HCT116 (cell line): ENCODE measurements around the gene IL10RB. TPM values are rescaled to one million over a fixed set of nuclear protein-coding genes. Genes with fewer than 3 reads are reported as not detected.
A peak's percentile ranks its signal among the peaks of the same experiment; 100 is the strongest.

ENCODE experiments used
- ATAC-seq: fragments of 200-7000 bp; cut with Tn5 transposase; 2 replicates; pipeline ENCODE4 v1.9.1; 2020; ENCODE audit warnings: mild to moderate bottlenecking, moderate library complexity
- BruUV-seq: library from RNA; stranded (reverse); fragments of 400-500 nt; replicated peaks from 2 replicates; lab custom pipeline; 2021; lab: Mats Ljungman, UMichigan
- CTCF ChIA-PET: fragments of 300-600 bp; sonication (Branson Sonifier 250); formaldehyde crosslinking; loops from one replicate; lab custom pipeline; 2021; ENCODE audit warnings: antibody characterized with exemption; lab: Charles Lee
- POLR2A ChIA-PET: fragments of 300-600, 350-600 bp; sonication (Branson Sonifier 250); formaldehyde crosslinking; loops from one replicate; lab custom pipeline; 2021; ENCODE audit warnings: antibody characterized with exemption; lab: Charles Lee
- RAD21 ChIA-PET, 2 experiments: fragments of 300-600 bp; sonication (Branson Sonifier 250); formaldehyde crosslinking; loops; one replicate each; lab custom pipeline; 2023; ENCODE audit warnings: low total read pairs in 2 of 2; ENCODE audit not compliant: uncharacterized antibody in 2 of 2, unreplicated experiment in 2 of 2, low non-redundant PET in 1 of 2; lab: Charles Lee
- DNase-seq: peaks from one replicate; pipeline ENCODE4 v3.0.0-alpha.2; 2010; ENCODE audit warnings: low read depth, low spot score
- H2AFZ ChIP-seq: fragments of 200-600 bp; shearing (Covaris generic), sonication (generic); 2 replicates; pipeline ENCODE4 v1.6.1; 2017; ENCODE audit warnings: low read depth, mixed run types, mixed read lengths, antibody characterized with exemption, low read length; ENCODE audit not compliant: poor library complexity, severe bottlenecking
- H3K27ac ChIP-seq: 2 replicates; pipeline ENCODE4 v1.5.1; 2012; ENCODE audit warnings: low read depth, low read length
- H3K27me3 ChIP-seq: fragments of 200-600 bp; sonication (generic); 2 replicates; pipeline ENCODE4 v1.6.1; 2016; ENCODE audit warnings: mixed run types, low read length, mixed read lengths; ENCODE audit not compliant: insufficient read depth
- H3K36me3 ChIP-seq, 2 experiments: fragments of 200-500 bp in 1 of 2; fragments of 200-600 bp in 1 of 2; sonication (Bioruptor generic) in 1 of 2; sonication (generic) in 1 of 2; 2 replicates each; pipeline versions ENCODE4 v1.5.1 to v1.6.1; 2014 to 2016; ENCODE audit warnings: low read length in 2 of 2, inconsistent platforms in 1 of 2, mixed read lengths in 1 of 2, mixed run types in 1 of 2; ENCODE audit not compliant: insufficient read depth in 2 of 2, control insufficient read depth in 1 of 2
- H3K4me1 ChIP-seq, 2 experiments: fragments of 200-600 bp in 1 of 2; sonication (generic) in 1 of 2; 2 replicates each; pipeline versions ENCODE4 v1.5.1 to v1.6.1; 2012 to 2017; ENCODE audit warnings: low read length in 2 of 2, inconsistent platforms in 1 of 2, mild to moderate bottlenecking in 1 of 2, mixed read lengths in 1 of 2, mixed run types in 1 of 2, moderate library complexity in 1 of 2; ENCODE audit not compliant: insufficient read depth in 2 of 2, control insufficient read depth in 1 of 2
- H3K4me2 ChIP-seq: fragments of 200-600 bp; sonication (generic); 2 replicates; pipeline ENCODE4 v1.6.1; 2017; ENCODE audit warnings: mixed run types, low read length, mixed read lengths
- H3K4me3 ChIP-seq, 2 experiments: fragments of 200-600 bp in 1 of 2; sonication (generic) in 1 of 2; replicated peaks in 1 of 2; 2 replicates each; pipeline ENCODE4 v1.5.1; 2011 to 2016; ENCODE audit warnings: low read length in 2 of 2, control low read depth in 1 of 2, low read depth in 1 of 2, mild to moderate bottlenecking in 1 of 2, mixed read lengths in 1 of 2, mixed run types in 1 of 2
- H3K79me2 ChIP-seq: fragments of 200-600 bp; sonication (generic); 2 replicates; pipeline ENCODE4 v1.6.1; 2017; ENCODE audit warnings: mild to moderate bottlenecking, mixed run types, low read length, moderate library complexity, mixed read lengths; ENCODE audit not compliant: insufficient read depth
- H3K9ac ChIP-seq: fragments of 200-600 bp; sonication (generic); 2 replicates; pipeline ENCODE4 v1.6.1; 2016; ENCODE audit warnings: low read length, mixed read lengths
- H3K9me2 ChIP-seq: fragments of 200-600 bp; sonication (generic), shearing (Covaris generic); 2 replicates; pipeline ENCODE4 v1.6.1; 2017; ENCODE audit warnings: mixed run types, mild to moderate bottlenecking, moderate library complexity; ENCODE audit not compliant: insufficient read depth
- H3K9me3 ChIP-seq, 2 experiments: fragments of 200-500 bp in 1 of 2; fragments of 200-600 bp in 1 of 2; sonication (Bioruptor generic) in 1 of 2; sonication (generic) in 1 of 2; 2 replicates each; pipeline ENCODE4 v1.6.1; 2014 to 2017; ENCODE audit warnings: low read length in 2 of 2, mixed read lengths in 2 of 2, inconsistent platforms in 1 of 2, low read depth in 1 of 2, mild to moderate bottlenecking in 1 of 2, mixed run types in 1 of 2, moderate library complexity in 1 of 2; ENCODE audit not compliant: control insufficient read depth in 1 of 2, insufficient read depth in 1 of 2
- H4K20me1 ChIP-seq: fragments of 200-600 bp; sonication (generic), shearing (Covaris generic); 2 replicates; pipeline ENCODE4 v1.6.1; 2017; ENCODE audit warnings: mixed run types, mild to moderate bottlenecking, moderate library complexity; ENCODE audit not compliant: insufficient read depth
- CBX3 ChIP-seq: IDR thresholded peaks from 2 replicates; pipeline ENCODE4 v1.6.1; 2012; ENCODE audit warnings: low read depth
- EGR1 ChIP-seq: IDR thresholded peaks from 2 replicates; pipeline ENCODE4 v1.6.1; 2012; ENCODE audit warnings: low read depth
- EZH2 ChIP-seq: fragments of 200-600 bp; sonication (generic); IDR thresholded peaks from 2 replicates; pipeline ENCODE4 v1.6.1; 2017; ENCODE audit warnings: antibody characterized with exemption, mixed run types
- FOSL1 ChIP-seq: IDR thresholded peaks from 2 replicates; pipeline ENCODE4 v1.6.1; 2012; ENCODE audit warnings: low read depth
- POLR2AphosphoS5 ChIP-seq: IDR thresholded peaks from 2 replicates; pipeline ENCODE4 v1.6.1; 2011; ENCODE audit warnings: mild to moderate bottlenecking, low read depth, low read length, moderate library complexity
- SIN3A ChIP-seq: IDR thresholded peaks from 2 replicates; pipeline ENCODE4 v1.6.1; 2012; ENCODE audit warnings: low read depth
- SP1 ChIP-seq: IDR thresholded peaks from 2 replicates; pipeline ENCODE4 v1.6.1; 2012; ENCODE audit warnings: low read depth
- YY1 ChIP-seq: IDR thresholded peaks from 2 replicates; pipeline ENCODE4 v1.6.1; 2011; ENCODE audit warnings: low read length, low read depth, moderate library complexity, mild to moderate bottlenecking; ENCODE audit not compliant: insufficient replicate concordance; ENCODE audit errors: extremely low read depth
- ZFX ChIP-seq: fragments of 450-650 bp; IDR thresholded peaks from 2 replicates; pipeline ENCODE4 v1.6.1; 2017
- intact Hi-C: fragments of 100-400 bp; cut with micrococcal nuclease; formaldehyde crosslinking; loops from 2 replicates; pipeline ENCODE4 v1.10.0; 2022
- total RNA-seq: library from RNA; stranded (reverse); gene quantifications from one replicate; pipeline ENCODE4 v1.2.1, GENCODE V29; 2021; ENCODE audit not compliant: unreplicated experiment
- TF ChIP-seq, protein P1 (sequence below): IDR thresholded peaks from 2 replicates; pipeline ENCODE4 v1.6.1; 2011; ENCODE audit warnings: mild to moderate bottlenecking, low read length, moderate library complexity; ENCODE audit not compliant: insufficient replicate concordance; ENCODE audit errors: extremely low read depth

Gene IL10RB
- total RNA-seq, 1 experiment from 2014 or later = 13.7 TPM

DNA sequence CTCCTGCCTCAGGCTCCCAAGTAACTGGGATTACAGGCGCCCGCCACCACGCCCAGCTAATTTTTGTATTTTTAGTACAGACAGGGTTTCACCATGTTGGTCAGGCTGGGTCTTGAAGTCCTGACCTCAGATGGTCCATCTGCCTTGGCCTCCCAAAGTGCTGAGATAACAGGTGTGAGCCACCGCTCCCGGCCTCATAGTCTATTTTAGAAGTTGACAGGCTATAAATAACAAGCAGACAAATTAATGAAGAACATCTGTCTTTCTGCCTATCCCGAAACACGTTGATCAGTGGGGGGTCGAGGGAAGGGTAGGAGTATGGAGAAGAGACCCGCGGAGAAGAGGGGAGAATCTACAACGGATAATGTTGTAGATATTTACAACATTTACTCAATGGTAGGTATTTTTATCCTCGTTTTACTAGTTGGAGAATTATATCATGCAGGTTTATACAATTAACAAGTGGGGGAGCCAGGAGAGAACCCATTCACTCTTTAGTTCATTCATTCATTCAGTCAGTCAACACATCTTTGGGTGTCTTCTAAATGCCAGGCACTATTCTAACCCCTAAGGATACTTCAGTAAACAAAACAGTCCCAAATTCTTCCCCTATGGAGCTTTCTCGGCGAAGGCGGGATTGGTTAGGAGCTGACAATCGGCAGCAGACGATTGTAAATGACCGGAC is 36.9 kb upstream of the IL10RB start:
- DNase-seq = no peak
- H3K27me3 ChIP-seq = no peaks in the 10 kb centered on the region
- H3K36me3 ChIP-seq = no peaks in the 10 kb centered on the region
- ChIA-PET POLR2A (no interaction called here), RAD21 (no interaction called here), CTCF (no interaction called here)
- peak overlapping the region; percentile 83 for H3K4me2 ChIP-seq
- no peaks in the 10 kb centered on the region for H4K20me1 ChIP-seq
- H3K4me1 ChIP-seq = peaks cover 9 to 17% of the 10 kb centered on the region in 2 experiments; a peak in 3 of 4 replicates
- intact Hi-C loops = no loop called here
- peak overlapping the region; percentile 13; the same call in 1 of the 2 replicates for H3K9ac ChIP-seq
- no peaks in the 10 kb centered on the region for H3K9me2 ChIP-seq
- H2AFZ ChIP-seq = peak overlapping the region; percentile 100
- peaks cover 15% of the 10 kb centered on the region for H3K79me2 ChIP-seq
- no peak for ATAC-seq
- peak overlapping the region; percentile 43 to 80 for H3K4me3 ChIP-seq
- BruUV-seq = no TSS peak
- no peak overlapping the region for H3K27ac ChIP-seq
- TF ChIP-seq EGR1 = no peak
- TF ChIP-seq, protein P1, sequence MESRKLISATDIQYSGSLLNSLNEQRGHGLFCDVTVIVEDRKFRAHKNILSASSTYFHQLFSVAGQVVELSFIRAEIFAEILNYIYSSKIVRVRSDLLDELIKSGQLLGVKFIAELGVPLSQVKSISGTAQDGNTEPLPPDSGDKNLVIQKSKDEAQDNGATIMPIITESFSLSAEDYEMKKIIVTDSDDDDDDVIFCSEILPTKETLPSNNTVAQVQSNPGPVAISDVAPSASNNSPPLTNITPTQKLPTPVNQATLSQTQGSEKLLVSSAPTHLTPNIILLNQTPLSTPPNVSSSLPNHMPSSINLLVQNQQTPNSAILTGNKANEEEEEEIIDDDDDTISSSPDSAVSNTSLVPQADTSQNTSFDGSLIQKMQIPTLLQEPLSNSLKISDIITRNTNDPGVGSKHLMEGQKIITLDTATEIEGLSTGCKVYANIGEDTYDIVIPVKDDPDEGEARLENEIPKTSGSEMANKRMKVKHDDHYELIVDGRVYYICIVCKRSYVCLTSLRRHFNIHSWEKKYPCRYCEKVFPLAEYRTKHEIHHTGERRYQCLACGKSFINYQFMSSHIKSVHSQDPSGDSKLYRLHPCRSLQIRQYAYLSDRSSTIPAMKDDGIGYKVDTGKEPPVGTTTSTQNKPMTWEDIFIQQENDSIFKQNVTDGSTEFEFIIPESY = no peak
- no peak for TF ChIP-seq CBX3
- TF ChIP-seq SP1 = no peak
- TF ChIP-seq YY1 = no peak
- TF ChIP-seq POLR2AphosphoS5 = no peak
- no peak for TF ChIP-seq SIN3A
- TF ChIP-seq EZH2 = no peak
- TF ChIP-seq ZFX = no peak
- no peak for TF ChIP-seq FOSL1
- H3K9me3 ChIP-seq = no peaks in the 10 kb centered on the region
